Urinary bladder (tissue), 4 donors: ENCODE data around the gene HDX. TPM values are rescaled to one million over a fixed set of nuclear protein-coding genes. Genes with fewer than 3 reads are reported as not detected.
"Not testable (repeated sequence)": the region's sequence is repeated elsewhere in the genome, so short reads cannot be mapped to it uniquely, and the experiment has no call there.

Experiments
- DNase-seq: peaks from one replicate; pipeline ENCODE4 v3.0.0-alpha.2; 2015; ENCODE audit errors: extremely low spot score
- H3K27ac ChIP-seq: one replicate; pipeline ENCODE4 v1.5.1; 2013; ENCODE audit warnings: low read depth, mild to moderate bottlenecking, moderate library complexity
- H3K36me3 ChIP-seq: one replicate; pipeline ENCODE4 v1.6.1; 2013; ENCODE audit warnings: mild to moderate bottlenecking, moderate library complexity; ENCODE audit not compliant: insufficient read depth
- H3K4me1 ChIP-seq: one replicate; pipeline ENCODE4 v1.6.1; 2013; ENCODE audit warnings: mild to moderate bottlenecking, moderate library complexity; ENCODE audit not compliant: insufficient read depth
- H3K4me3 ChIP-seq: one replicate; pipeline ENCODE4 v1.5.1; 2013; ENCODE audit warnings: low read depth, low read length
- polyA plus RNA-seq: library from polyadenylated mRNA; stranded (reverse); fragments of 200-250 nt; gene quantifications from one replicate; pipeline ENCODE4 v1.2.3, GENCODE V29; 2013
- small RNA-seq: library from RNA; depleted of rRNA; stranded (forward); fragments of <200 nt; gene quantifications from one replicate; pipeline ENCODE3, GENCODE V24; 2014
- total RNA-seq: library from RNA; depleted of rRNA; stranded (reverse); fragments of >200 nt; gene quantifications from one replicate; pipeline ENCODE4 v1.2.3, GENCODE V29; 2014
- donor health status: healthy with polysubstance abuse.
- donor health status: healthy.

The HDX gene
- total and polyA plus RNA-seq, 2 donors: 2.1 to 15.9 TPM

- H3K4me3 ChIP-seq, H3K27ac ChIP-seq, H3K4me1 ChIP-seq, H3K36me3 ChIP-seq, DNase-seq: not testable (repeated sequence)
These were observed 186.3 kb downstream of the HDX start for GRCh38 chrX:84315946-84316345.

Small RNA genes lying within 50 kb of the gene (small RNA-seq; reads per million reads assigned to genes)
- not detected for gene AL450471.1
